NCI-H187 (cell line): ENCODE results near the gene C3orf33.
A peak's percentile ranks its signal among the peaks of the same experiment; 100 is the strongest.
"Not testable (repeated sequence)": the region's sequence is repeated elsewhere in the genome, so short reads cannot be mapped to it uniquely, and the experiment has no call there.

Experiments
- DNase-seq, 2 experiments: peaks; one replicate each; lab custom pipeline; 2025; lab: John Stamatoyannopoulos, UW

C3orf33 gene, protein sequence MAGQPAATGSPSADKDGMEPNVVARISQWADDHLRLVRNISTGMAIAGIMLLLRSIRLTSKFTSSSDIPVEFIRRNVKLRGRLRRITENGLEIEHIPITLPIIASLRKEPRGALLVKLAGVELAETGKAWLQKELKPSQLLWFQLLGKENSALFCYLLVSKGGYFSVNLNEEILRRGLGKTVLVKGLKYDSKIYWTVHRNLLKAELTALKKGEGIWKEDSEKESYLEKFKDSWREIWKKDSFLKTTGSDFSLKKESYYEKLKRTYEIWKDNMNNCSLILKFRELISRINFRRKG

DNA sequence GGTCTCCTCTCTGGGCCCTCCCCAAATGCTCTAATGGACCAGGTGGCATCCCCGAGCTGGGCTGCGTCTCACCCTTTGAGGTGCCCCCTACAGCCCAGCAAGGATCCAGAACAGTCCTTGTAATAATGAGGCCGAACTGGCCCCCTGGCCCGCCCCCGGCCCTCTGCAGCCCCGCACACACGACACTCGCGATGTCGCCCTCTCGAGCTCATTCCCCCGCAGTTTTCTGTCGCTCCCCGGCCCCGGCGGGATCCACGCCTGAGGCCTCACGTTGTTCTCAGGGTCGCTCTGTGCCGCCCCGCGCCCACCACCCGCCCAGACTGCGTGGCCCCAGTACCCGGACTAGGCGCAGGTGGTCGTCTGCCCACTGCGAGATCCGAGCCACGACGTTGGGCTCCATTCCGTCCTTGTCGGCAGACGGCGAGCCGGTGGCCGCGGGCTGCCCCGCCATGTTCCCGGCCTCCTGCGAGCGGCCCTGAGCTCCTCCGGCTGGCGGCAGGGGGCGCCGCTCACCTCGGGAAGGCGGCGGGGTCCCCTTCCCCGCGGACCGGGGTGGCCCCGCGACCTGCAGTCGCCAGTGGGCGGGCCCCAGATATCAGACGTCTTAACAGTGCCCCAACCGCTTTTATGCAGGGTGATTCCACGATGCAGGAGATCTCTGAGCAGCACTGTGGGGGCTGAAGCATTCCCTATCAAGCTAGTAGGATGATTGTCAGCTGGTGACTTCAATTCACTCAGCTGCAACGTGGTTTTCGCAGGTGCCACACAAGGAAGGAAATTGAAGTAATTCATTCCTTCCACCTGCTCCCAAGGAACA, at the start of gene C3orf33:
Gene C3orf33, minus strand, starts transcription at position 477 of the 817 bp plus-strand sequence. Its CDS starts 26 bp downstream, at position 451.
- DNase-seq, result peak; percentile 37 to 82

DNA sequence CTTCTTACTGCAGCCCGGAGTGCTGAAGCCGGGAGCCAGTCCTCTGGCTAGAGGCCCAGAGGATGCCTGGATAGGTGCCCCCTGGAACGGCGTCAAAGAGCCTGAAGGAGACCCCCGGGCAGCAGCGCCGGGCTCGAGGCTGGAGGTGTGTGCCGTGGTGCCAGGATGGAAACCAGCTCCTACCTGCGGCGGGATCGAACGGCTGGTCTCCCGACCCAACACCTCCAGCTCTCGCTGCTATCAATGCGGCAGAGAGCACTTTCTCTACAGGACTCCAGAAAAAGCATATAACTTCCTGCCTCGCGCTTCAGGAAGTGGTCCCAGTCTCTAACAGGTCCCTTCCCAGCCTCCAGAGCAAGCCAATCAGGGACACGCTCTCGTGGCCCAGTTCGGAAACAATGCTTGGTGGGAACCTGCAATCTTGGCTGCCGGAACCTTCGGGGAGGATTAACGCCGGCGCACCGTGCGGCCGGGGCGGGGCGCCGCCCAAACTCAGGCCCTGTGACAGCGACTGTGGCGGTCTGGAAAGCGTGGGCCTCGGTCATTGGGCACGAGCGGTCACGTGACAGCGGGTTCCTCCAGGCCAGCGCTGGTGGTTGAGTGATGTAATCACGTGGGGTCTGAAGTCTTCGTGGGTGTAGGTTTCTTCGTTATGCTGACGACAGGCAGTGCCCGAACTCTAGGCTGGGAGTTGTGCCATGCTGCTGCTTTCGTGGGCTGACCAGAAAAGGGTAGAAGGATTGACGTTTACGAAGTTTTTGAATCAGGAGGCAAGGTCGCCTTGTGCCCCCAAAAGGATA, 48.3 kb upstream of the C3orf33 start, which contains the start of gene SLC33A1:
Gene SLC33A1, minus strand, starts transcription at position 287 of the 800 bp plus-strand sequence. CDS start 430 bp downstream, outside the sequence.
- DNase-seq, result peak; percentile 95

DNA sequence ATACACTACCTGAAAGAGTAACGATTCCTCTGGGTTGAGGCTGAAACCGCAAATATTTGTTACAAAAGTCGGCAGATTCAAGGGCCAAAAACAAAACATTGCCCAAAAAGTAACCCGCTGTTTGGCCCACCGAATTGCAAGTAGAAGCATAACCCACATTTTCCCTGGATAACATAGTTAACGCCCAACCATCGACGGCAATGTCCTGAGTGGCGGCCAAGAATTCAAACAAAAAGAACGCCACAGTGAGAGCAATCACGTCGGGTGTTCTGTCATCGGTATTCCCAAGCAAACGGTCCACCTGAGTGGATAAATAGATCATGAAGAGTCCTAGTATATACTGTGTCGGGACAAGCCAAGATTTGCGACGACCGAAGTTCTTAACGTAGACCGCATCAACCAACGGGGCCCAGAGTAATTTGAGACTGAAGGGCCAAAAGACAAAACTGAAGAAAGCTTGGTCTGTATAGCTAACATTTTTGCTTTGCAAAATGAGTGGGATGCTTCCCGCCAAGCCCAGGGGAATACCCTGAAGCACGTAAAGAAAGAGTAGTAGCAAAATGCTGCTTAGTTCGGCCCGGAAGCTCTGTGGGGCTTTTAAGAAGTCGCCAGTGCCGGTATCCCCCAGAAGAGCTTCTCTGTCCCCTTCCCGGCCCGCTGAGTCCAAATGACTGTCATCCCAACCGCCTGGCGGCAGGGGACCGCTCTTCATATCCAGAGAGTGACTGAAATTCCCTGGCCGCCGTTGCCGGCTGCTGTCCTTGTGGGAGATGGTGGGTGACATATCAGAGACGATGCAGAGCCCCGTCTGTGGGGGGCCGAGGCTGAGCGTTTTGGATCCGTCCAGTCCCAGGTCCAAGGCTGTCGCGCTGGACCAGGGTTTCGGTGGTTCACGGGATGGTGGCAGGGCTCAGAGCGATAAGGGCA, 47.4 kb upstream of the C3orf33 start:
- no peak for DNase-seq

DNA sequence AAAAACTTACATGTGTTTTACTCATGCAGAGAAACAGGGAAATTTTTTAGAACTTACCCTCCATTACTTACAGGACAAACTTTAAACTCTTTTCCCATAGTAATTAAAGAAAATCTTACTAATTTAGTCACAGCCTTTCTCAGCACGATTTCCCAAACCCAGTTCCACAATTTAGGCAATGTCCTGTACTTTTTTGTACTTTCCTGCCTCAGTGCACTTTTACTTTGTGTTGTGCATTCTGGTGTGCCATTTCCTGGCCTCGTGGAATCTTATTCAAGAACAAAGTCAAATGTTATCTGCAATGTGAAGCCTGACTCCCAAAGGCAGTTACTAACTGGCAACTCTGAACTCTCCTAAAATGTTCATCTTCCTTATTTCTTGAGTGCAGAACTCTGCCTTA, 46.3 kb upstream of the C3orf33 start:
- DNase-seq, result no peak

DNA sequence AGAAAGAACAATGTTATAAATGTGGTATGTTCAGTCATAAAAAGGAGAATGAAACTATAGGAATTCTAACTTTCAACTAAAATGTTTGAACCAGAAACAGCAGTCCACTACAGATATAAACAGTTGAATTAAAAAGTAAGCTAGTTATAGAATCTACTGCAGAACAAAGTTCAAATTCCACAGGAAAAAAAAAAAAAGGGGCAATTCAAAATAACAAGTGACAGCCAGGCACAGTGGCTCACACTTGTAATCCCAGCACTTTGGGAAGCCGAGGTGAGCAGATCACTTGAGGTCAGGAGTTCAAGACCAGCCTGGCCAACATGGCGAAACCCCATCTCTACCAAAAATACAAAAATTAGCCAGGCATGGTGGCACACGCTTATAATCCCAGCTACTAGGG, 43.3 kb upstream of the C3orf33 start:
- not testable (repeated sequence) for DNase-seq

DNA sequence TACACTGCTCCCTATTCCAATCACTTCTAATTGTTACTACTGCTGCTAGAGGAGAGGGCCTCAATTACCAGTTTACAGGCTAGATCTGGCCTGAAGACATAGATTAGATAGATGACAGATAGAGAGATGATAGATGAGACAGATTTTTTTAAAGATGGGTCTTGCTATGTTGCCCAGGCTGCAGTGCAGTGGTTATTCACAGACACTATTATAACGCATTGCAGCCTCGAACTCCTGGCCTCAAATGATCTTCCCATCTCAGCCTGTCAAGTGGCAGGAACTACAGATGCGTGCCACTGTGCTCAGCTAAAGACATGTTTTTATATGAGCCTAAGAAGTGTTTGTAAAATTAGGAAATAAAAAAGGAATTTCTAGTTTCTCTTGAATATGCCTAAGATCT, 41.9 kb upstream of the C3orf33 start:
- DNase-seq, result no peak

DNA sequence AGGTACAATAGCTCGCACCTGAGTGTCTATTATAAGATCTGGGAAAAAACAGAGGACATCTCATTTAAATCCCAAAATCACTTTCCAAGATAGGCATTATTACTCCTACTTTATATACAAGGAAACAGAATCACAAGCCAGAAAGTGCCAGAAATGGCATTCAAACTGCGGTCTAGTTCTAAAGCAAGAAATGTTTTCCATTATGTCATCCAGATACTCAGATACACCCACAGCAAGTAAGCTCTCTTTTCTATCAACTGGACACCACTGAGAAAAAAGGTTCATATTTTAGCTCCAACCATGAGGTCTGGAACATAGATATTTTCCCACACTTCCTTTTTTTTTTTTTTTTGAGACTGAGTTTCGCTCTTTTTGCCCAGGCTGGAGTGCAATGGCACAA, 40.0 kb upstream of the C3orf33 start:
- DNase-seq, result no peak

DNA sequence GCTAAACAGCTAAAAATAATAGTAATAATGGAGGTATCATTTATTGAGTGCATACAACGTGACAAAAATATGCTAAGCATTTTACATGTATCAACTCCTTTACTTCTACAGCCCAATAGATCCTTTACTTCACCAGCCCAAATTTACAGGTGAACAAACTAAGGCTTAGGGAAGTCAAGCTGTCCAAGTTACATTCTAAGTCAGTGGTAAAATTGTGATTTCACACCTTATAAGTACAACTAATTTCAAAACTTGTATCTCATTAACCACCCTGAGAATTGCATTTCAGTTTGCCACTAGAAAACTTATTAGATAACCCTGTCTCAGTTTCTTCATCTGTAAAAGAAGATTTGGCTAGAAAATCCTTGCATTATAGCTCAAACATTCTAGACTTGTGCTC, 37.5 kb upstream of the C3orf33 start:
- no peak for DNase-seq

DNA sequence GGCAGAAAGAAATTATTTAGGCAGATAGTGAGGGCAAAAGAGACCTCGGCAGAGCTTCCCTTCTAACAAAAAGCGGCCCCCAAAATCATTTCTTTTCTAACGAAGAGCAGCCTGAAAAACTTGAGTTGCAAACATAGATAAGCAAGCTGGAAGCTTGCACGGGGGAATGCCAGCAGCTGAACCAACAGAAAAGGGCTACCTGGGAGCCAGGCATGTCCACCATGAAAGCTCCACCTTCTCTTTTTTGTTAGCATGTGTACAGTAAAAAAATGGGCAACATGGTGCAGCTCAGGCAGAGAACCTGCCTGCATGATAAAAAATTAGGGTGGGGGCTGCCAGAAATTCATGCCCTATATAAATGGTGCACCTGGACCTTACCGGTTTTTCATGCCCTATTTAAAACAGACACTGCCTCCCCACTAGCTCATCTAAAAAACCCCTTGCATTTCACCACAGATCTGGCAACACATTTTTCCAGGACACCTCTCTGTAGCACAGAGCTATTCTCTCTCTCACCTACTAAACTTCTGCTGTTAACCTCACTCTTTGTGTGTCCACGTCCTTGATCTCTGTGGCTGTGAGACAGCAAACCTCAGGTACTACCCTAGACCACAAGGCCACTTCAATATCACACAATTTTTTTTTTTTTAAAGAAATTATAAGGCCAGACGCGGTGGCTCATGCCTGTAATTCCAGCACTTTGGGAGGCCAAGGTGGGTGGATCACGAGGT, 29.4 kb upstream of the C3orf33 start:
- no peak for DNase-seq

DNA sequence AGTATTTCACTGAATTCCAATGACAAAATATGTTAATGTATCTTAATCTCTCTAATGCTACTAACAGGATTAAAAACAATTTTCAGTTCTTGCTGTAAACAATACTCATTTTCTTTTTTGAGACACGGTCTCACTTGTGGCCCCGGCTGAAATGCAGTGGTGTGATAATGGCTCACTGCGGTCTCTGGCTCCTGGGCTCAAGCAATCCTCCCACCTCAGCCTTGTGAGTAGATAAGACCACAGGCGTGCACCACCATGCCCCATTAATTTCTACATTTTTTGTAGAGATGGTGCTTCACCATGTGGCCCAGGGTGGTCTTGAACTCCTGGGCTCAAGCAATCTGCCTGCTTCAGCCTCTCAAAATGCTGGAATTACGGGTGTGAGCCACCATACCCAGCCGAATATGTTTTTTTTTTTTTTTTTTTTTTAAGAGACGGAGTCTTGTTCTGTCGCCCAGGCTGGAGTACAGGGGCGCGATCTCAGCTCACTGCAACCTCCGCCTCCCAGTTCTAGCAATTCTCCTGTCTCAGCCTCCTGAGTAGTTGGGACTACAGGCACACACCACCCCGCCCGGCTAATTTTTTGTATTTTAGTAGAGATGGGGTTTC, 22.5 kb upstream of the C3orf33 start:
- not testable (repeated sequence) for DNase-seq

DNA sequence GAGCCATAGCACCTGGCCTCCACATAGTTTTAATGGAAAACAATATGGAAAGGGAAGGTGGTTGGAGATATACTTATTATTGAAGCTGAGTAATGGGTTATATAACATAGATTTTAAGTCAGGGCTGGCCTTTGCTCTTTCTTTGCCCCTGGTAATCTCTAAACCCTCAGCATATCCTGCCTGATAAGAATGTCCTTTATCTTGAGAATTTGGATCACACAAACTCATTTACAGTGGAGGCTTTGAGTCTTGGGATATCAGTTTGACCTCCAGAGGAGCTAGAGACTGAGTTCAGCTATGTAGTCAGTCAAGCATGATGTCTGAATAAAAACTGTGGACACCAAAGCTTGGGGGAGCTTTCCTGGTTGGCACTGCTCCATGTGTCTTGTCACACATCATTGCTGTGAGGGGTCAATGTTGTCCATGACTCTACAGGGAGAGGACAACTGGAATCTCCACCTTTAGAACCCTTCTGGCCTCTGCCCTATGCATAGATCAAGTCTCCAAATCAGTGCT, 9.0 kb upstream of the C3orf33 start:
- no peak for DNase-seq

DNA sequence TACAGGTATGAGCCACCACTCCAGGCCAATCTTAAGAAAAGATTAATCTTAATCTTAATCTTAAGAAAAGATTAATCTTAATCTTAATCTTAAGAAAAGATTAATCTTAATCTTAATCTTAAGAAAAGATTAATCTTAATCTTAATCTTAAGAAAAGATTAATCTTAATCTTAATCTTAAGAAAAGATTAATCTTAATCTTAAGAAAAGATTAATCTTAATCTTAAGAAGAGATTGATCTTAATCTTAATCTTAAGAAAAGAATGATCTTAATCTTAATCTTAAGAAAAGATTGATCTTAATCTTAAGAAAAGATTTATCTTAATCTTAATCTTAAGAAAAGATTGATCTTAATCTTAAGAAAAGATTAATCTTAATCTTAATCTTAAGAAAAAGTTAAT, 7.1 kb upstream of the C3orf33 start:
- not testable (repeated sequence) for DNase-seq

DNA sequence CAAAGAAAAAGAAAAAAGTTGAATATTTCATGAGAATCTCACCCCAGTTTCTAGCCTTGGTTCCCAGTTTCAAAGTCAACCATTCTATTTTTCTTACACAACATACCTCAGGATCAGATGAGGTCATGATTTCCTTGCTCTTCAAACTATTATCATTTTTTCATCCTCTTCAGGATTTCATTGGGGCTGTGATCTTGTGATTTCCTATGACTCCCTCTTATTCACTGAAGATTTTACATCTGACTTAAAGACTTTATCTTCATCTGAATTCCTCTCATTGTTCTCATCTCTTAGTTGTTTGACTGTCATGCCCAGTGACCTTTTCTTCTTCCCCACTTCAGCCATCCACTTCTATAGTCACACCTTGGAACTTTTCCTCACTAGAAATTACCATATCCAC, 3.1 kb upstream of the C3orf33 start:
- DNase-seq, result no peak

DNA sequence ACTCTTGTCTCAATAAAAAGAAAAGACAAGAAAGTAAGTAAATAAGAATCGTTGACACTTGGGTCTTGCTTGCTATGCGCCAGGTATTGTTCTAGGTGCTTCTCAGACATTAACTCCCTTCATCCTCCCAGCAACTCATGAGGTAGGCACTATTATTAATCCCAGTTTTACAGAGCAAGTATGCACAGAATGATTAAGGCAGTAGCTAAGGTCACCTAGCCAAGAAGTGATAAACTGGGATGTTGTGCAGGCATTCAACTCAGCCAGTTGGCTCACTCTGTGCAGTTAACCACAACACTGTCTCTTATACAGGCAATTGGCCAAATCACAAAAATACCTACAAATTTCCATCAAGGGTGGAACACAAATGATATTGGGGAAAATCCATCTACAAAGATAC, 1.7 kb upstream of the C3orf33 start:
- DNase-seq, result no peak

DNA sequence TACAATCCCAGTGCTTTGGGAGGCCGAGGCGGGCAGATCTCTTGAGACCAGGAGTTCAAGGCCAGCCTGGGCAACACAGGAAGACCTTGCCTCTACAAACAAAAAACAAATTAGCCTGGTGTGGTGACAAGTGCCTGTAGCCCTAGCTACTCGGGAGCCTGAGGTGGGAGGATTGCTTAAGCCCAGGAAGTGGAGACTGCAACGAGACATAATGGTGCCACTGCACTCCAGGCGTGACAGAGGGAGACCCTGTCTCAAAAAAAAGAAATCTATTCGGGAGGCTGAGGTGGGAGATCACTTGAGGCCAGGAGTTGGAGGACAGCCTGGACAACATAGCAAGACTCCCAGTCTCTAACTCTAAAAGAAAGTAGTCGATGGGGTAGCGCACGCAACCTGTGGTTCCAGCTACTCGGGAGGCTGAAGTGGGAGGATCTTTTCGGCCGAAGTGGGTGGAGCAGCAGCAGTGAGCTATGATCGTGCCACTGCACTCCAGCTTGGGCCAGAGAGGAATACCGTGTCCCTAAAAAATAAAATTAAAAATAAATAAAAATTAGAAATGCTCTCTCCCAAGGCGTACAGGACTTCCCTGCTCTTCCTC, 775 bp downstream of the C3orf33 start:
- peak in 1 of 2 experiments; percentile 51 for DNase-seq

DNA sequence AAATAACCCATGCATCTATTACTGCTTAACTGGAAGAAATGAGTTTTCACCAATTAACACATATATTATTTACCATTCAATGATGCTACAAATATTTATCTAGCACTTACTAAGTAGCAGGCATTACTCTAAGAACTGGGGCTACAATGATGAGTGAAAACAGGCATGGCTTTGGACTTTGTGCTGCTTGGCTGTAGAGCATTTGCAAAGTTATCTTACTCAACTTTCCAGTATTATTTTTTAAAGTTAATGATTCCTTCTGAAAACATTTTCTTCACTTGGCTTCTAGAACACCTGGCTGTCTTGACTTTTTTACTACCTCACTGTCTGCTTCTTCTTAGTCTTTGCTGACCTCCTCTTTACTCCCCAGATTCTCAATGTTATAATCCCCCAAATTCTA, 1.8 kb downstream of the C3orf33 start:
- DNase-seq, result no peak

DNA sequence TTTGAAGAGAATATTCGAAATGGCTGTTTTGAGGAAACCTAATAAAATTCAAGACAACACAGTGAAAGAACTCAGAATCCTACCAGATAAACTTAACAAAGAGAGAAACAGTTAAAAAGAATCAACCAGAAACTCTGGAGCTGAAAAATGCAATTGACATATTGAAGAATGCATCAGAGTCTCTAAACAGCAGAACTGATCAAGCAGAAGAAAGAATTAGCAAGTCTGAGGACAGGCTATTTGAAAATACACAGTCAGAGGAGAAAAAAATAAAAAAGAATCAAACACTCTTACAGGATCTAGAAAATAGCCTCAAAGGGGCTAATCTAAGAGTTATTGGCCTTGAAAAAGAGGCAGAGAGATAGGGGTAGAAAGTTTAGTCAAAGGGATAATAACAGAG, 13.5 kb downstream of the C3orf33 start:
- DNase-seq, result no peak

DNA sequence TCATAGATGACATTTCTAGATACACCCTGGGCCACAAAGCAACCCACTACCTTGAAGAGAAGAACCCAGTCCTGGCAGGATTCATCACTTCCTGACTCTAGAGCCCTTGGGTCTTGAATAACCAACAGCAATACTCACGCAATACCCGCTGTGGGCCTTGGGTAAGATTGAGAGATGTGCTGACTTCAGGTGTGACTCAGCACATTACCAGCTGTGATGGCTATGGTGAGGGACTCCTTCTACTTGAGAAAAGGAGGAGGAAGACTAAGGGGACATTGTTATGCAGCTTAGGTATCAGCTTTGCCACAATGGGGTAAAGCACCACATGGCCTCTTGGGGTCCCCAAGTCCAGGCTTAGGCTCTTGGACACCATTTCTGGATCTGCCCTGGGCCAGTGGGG, 14.9 kb downstream of the C3orf33 start:
- DNase-seq, result no peak

DNA sequence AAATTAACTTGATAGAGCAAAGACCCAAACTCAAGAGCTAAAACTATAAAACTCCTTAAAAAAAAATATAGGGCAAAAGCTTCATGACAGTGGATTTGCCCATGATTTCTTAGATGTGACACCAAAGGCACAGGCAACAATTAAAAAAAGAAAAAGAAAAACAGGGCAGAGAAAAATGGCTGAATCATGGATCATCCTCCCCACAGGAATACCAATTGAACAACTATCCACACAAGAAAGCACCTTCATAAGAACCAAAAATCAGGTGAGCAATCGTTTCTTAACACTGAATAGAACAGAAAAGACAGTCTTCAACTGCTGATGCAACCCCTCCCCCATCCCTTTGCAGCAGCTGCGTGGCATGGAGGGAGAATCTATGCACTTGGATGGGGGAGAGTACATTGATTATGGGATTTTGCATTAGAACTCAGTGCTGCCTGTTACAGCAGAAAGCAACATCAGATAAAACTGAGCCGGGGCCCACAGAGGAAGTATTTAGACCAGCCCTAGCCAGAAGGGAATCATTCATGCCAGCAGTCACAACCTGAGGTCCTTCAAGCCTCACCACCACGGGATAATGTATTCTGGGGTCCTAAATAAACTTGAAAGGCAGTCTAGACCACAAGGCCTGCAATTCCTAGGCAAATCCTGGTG, 15.7 kb downstream of the C3orf33 start:
- DNase-seq, result no peak
